ENCODE data around the gene TMEM117.
A peak's percentile ranks its signal among the peaks of the same experiment; 100 is the strongest.

Gene TMEM117

GRCh38 chr12:43896496-43896895 is 60.6 kb downstream of the TMEM117 start:
- 0 out of 2 replicates have a peak overlapping the region, but pooled peaks have one; percentile 7 for H3K4me2 ChIP-seq
- H3K27ac ChIP-seq = no peak overlapping the region
- no peak for TF ChIP-seq Cebpa-rat (IDR thresholded peaks at IDR 0.05)

GRCh38 chr12:43898474-43898873 is 62.6 kb downstream of the TMEM117 start:
- Histone ChIP-seq H3K4me2 (no peak overlapping the region), H3K27ac (no peak overlapping the region), H3K4me1 (peaks cover 9% of the 10 kb centered on the region; the same call in 1 of the 2 replicates), H3K9ac (no peak overlapping the region), H3K9me3 (no peaks in the 10 kb centered on the region), H4K20me1 (no peaks in the 10 kb centered on the region), H3K4me3 (no peak overlapping the region), H3K27me3 (no peaks in the 10 kb centered on the region), H3K36me3 (no peaks in the 10 kb centered on the region)
- no peak for TF ChIP-seq Cebpa-rat (IDR thresholded peaks at IDR 0.05)

More at GRCh38 chr12:43896496-43896895, 60.6 kb downstream of the TMEM117 start:
- Histone ChIP-seq H3K36me3 (no peaks in the 10 kb centered on the region), H3K4me1 (peaks cover 9% of the 10 kb centered on the region; the same call in 1 of the 2 replicates), H3K9ac (no peak overlapping the region), H3K9me3 (no peaks in the 10 kb centered on the region), H3K27me3 (no peaks in the 10 kb centered on the region), H4K20me1 (no peaks in the 10 kb centered on the region), H3K4me3 (no peak overlapping the region)

- Histone ChIP-seq H4K20me1 (no peaks in the 10 kb centered on the region), H3K4me2 (no peak overlapping the region), H3K4me1 (peaks cover 9% of the 10 kb centered on the region; the same call in 1 of the 2 replicates), H3K9me3 (no peaks in the 10 kb centered on the region), H3K27me3 (no peaks in the 10 kb centered on the region), H3K27ac (no peak overlapping the region), H3K4me3 (no peak overlapping the region), H3K36me3 (no peaks in the 10 kb centered on the region), H3K9ac (no peak overlapping the region)
- no peak for TF ChIP-seq Cebpa-rat (IDR thresholded peaks at IDR 0.05)
Measured at GRCh38 chr12:43899574-43899973, 63.7 kb downstream of the TMEM117 start.

DNA sequence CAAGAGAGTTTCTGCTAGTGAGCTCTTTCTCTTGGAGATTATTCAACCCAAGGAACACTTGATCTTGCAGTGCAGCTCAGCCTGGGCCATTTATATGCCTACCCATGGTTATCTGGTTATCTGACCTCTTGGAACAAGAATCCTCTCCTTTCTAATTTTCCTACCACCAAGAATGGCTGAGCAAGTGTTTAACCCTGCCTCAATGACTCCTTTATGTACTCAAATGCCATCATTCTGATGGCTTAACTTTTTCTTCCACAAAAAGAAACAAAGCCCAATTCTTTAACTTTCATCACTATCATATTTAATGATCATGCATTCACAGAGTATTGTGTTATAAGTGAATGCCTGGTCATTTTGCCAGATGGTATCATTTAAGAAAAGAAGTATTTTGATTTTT is 67.8 kb downstream of the TMEM117 start:
- Histone ChIP-seq H3K9ac (no peak overlapping the region), H3K27me3 (no peaks in the 10 kb centered on the region), H3K36me3 (no peaks in the 10 kb centered on the region), H3K27ac (no peak overlapping the region), H4K20me1 (no peaks in the 10 kb centered on the region), H3K4me3 (no peak overlapping the region), H3K4me2 (no peak overlapping the region), H3K4me1 (no peaks in the 10 kb centered on the region), H3K9me3 (no peaks in the 10 kb centered on the region)
- TF ChIP-seq Cebpa-rat (IDR thresholded peaks at IDR 0.05) = no peak

DNA sequence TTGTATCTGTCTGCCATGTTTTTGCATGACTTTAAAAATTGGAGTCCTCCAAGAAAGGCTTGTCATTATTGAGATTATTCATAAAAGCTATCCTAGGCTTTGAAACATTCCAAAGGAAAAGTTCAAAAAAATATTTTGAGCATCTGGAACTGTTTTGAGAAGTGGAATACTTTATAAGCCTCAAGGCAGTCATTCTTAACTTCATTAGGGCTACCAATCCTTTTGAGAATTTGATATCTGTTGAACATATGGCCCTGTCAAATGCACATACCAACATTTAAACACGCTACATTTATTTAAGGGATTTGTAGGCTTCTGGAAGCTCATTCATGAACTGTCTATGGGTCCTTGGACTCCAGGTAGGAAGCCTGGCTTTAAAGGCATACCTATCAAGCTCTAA is 77.0 kb downstream of the TMEM117 start:
- H3K27ac ChIP-seq = no peak overlapping the region
- H3K27me3 ChIP-seq = no peaks in the 10 kb centered on the region
- no peaks in the 10 kb centered on the region for H3K9me3 ChIP-seq
- no peaks in the 10 kb centered on the region for H3K36me3 ChIP-seq
- H3K4me2 ChIP-seq = no peak overlapping the region
- H3K9ac ChIP-seq = no peak overlapping the region
- H3K4me1 ChIP-seq = peaks cover 6% of the 10 kb centered on the region; the same call in 1 of the 2 replicates
- no peak overlapping the region for H3K4me3 ChIP-seq
- TF ChIP-seq Cebpa-rat (IDR thresholded peaks at IDR 0.05) = no peak
- no peaks in the 10 kb centered on the region for H4K20me1 ChIP-seq

GRCh38 chr12:43914391-43914790 is 78.5 kb downstream of the TMEM117 start:
- no peak overlapping the region for H3K4me2 ChIP-seq
- no peak overlapping the region for H3K9ac ChIP-seq
- H4K20me1 ChIP-seq = no peaks in the 10 kb centered on the region
- no peak overlapping the region for H3K4me3 ChIP-seq
- no peak overlapping the region for H3K27ac ChIP-seq
- H3K4me1 ChIP-seq = peaks cover 6% of the 10 kb centered on the region; the same call in 1 of the 2 replicates
- no peaks in the 10 kb centered on the region for H3K27me3 ChIP-seq
- no peak for TF ChIP-seq Cebpa-rat (IDR thresholded peaks at IDR 0.05)
- no peaks in the 10 kb centered on the region for H3K36me3 ChIP-seq
- no peaks in the 10 kb centered on the region for H3K9me3 ChIP-seq

DNA sequence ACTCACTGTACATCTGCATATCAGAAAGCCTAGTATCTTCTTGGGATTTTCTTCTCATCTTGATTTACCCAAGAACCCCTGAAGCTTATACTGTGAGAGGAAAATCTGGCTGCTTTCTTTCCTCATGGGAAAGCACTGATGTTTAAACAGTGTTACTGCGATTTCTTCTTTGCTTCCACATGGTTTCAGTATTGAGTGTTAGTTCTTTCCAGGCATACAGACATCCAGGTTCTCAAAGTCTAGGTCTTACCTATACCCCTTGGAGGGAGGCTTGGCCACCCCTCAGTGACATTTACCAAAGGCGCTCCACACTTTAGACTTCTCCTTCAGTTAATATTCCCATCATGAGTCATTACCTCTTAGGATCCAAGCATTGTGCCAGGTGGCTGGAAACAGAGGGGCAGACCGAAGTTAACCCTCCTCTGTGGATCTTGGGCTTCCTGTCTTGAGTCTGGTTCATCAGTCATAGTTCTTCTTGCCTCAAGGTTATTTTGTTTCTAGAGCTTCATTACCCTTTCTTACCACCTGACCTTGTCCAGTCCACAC is 79.1 kb downstream of the TMEM117 start:
- Histone ChIP-seq H3K4me1 (peaks cover 6% of the 10 kb centered on the region; the same call in 1 of the 2 replicates), H3K27ac (no peak overlapping the region), H3K9ac (no peak overlapping the region), H3K36me3 (no peaks in the 10 kb centered on the region), H3K4me3 (no peak overlapping the region), H3K4me2 (no peak overlapping the region), H4K20me1 (no peaks in the 10 kb centered on the region), H3K27me3 (no peaks in the 10 kb centered on the region), H3K9me3 (no peaks in the 10 kb centered on the region)
- TF ChIP-seq Cebpa-rat (IDR thresholded peaks at IDR 0.05) = no peak

DNA sequence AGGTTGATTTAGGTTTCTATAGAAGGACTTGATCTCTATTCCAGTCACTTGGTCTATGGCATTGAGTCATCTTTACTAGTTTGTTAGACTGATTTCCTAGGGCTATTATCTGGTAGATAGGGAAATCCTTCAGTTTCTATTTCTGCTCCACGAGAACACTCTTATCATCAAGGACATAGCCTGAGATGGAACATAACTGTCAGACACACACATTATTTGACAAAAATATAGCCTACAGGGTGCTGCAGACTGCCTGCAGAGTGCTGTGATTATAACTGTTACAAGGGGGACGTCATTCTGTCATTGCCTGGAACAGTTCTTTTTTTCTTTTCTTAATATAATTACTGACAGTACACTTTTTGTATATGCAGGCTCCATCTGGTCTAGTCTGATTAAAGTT is 82.0 kb downstream of the TMEM117 start:
- no peaks in the 10 kb centered on the region for H4K20me1 ChIP-seq
- H3K4me1 ChIP-seq = peaks cover 13% of the 10 kb centered on the region; the same call in 1 of the 2 replicates
- no peak overlapping the region for H3K9ac ChIP-seq
- H3K27me3 ChIP-seq = no peaks in the 10 kb centered on the region
- TF ChIP-seq Cebpa-rat (IDR thresholded peaks at IDR 0.05) = no peak
- no peak overlapping the region for H3K27ac ChIP-seq
- H3K36me3 ChIP-seq = no peaks in the 10 kb centered on the region
- H3K4me3 ChIP-seq = no peak overlapping the region
- H3K4me2 ChIP-seq = no peak overlapping the region
- no peaks in the 10 kb centered on the region for H3K9me3 ChIP-seq

GRCh38 chr12:43921666-43922337 is 85.9 kb downstream of the TMEM117 start:
- Histone ChIP-seq H3K9ac (no peak overlapping the region), H3K36me3 (no peaks in the 10 kb centered on the region), H3K4me2 (no peak overlapping the region), H3K27me3 (no peaks in the 10 kb centered on the region), H3K9me3 (no peaks in the 10 kb centered on the region), H3K4me3 (no peak overlapping the region), H3K27ac (no peak overlapping the region), H3K4me1 (peaks cover 8% of the 10 kb centered on the region; the same call in 1 of the 2 replicates), H4K20me1 (no peaks in the 10 kb centered on the region)
- no peak for TF ChIP-seq Cebpa-rat (IDR thresholded peaks at IDR 0.05)

- peaks cover 26% of the 10 kb centered on the region for H3K9me3 ChIP-seq
- no peaks in the 10 kb centered on the region for H3K4me1 ChIP-seq
- H3K4me2 ChIP-seq = no peak overlapping the region
- no peaks in the 10 kb centered on the region for H3K36me3 ChIP-seq
- no peaks in the 10 kb centered on the region for H4K20me1 ChIP-seq
- no peak overlapping the region for H3K4me3 ChIP-seq
- H3K9ac ChIP-seq = no peak overlapping the region
- H3K27ac ChIP-seq = no peak overlapping the region
- H3K27me3 ChIP-seq = no peaks in the 10 kb centered on the region
- TF ChIP-seq Cebpa-rat (IDR thresholded peaks at IDR 0.05) = no peak
Measured at GRCh38 chr12:43930032-43930431, 94.2 kb downstream of the TMEM117 start.

Measured in BLaER1 (cell line).